Measurements from ENCODE around the gene B4GALT6. TPM values are rescaled to one million over a fixed set of nuclear protein-coding genes. Genes with fewer than 3 reads are reported as not detected.

Gene B4GALT6
- total and polyA plus RNA-seq, 2 of the 13 experiments (the other 11 are each of a cell fraction or from before 2014, with no cell fraction given), result 1.9 to 3.3 TPM

- peak; percentile 53; the same call in 1 of the 2 replicates for TF ChIP-seq ARID4A (CRISPR knock-in tag; IDR thresholded peaks at IDR 0.05; ENCODE audit: borderline replicate concordance)
- no peak for TF ChIP-seq ZNF180 (CRISPR knock-in tag; IDR thresholded peaks at IDR 0.05; ENCODE audit: borderline replicate concordance, low read depth)
- TF ChIP-seq ZNF841 (CRISPR knock-in tag; IDR thresholded peaks at IDR 0.05; ENCODE audit: borderline replicate concordance), result no peak
- TF ChIP-seq ATM (IDR thresholded peaks at IDR 0.05; ENCODE audit: borderline replicate concordance), result no peak
- TF ChIP-seq SALL1 (CRISPR knock-in tag; IDR thresholded peaks at IDR 0.05), result peak; percentile 55
- no peak for TF ChIP-seq TCF7 (IDR thresholded peaks at IDR 0.05; ENCODE audit: low read depth)
- TF ChIP-seq TFAP4 (IDR thresholded peaks at IDR 0.05; ENCODE audit: borderline replicate concordance, low read depth), result no peak
- TF ChIP-seq ZNF17 (CRISPR knock-in tag; IDR thresholded peaks at IDR 0.05), result no peak
- no peak for TF ChIP-seq AKAP8 (CRISPR knock-in tag; IDR thresholded peaks at IDR 0.05)
- TF ChIP-seq ZGPAT (CRISPR knock-in tag; IDR thresholded peaks at IDR 0.05), result peak; percentile 57; the same call in 1 of the 2 replicates
- no peak for TF ChIP-seq ZBTB21 (CRISPR knock-in tag; IDR thresholded peaks at IDR 0.05)
- TF ChIP-seq ZNF333 (CRISPR knock-in tag; IDR thresholded peaks at IDR 0.05; ENCODE audit: borderline replicate concordance), result no peak
- no peak for TF ChIP-seq NCOA5 (CRISPR knock-in tag; IDR thresholded peaks at IDR 0.05)
- no peak for TF ChIP-seq TEAD2 (CRISPR knock-in tag; IDR thresholded peaks at IDR 0.05)
- no peak for TF ChIP-seq MYNN (CRISPR knock-in tag; IDR thresholded peaks at IDR 0.05; ENCODE audit: low read depth)
- TF ChIP-seq CHD2 (IDR thresholded peaks at IDR 0.05; ENCODE audit: low read depth, low read length), result no peak
- peak; percentile 32; the same call in 1 of the 2 replicates for TF ChIP-seq ZNF232 (CRISPR knock-in tag; IDR thresholded peaks at IDR 0.05; ENCODE audit: borderline replicate concordance)
- no peak for TF ChIP-seq ZBTB26 (CRISPR knock-in tag; IDR thresholded peaks at IDR 0.05; ENCODE audit: borderline replicate concordance)
- TF ChIP-seq RARG (CRISPR knock-in tag; IDR thresholded peaks at IDR 0.05; ENCODE audit: low read depth), result no peak
- TF ChIP-seq CENPX (CRISPR knock-in tag; IDR thresholded peaks at IDR 0.05), result no peak
- TF ChIP-seq KDM6A (CRISPR knock-in tag; IDR thresholded peaks at IDR 0.05; ENCODE audit: low read depth), result no peak
- TF ChIP-seq KLF16 (CRISPR knock-in tag; IDR thresholded peaks at IDR 0.05), result 0 out of 4 replicates have a peak, but pooled peaks of 1 of the 2 experiments have one; percentile 17
These were observed 1.0 kb upstream of the B4GALT6 start (continued) for GRCh38 chr18:31685097-31686082.

Measured in HepG2 (cell line).